Natural killer cell (primary cell): Measurements from ENCODE around the gene UGT1A10. TPM values are rescaled to one million over a fixed set of nuclear protein-coding genes. Genes with fewer than 3 reads are reported as not detected.

Experiments used
- ATAC-seq, 3 donors: fragments of 150-1000 bp in 2 of 3; fragments of 200-7000 bp in 1 of 3; cut with Tn5 transposase; 1 replicate in 1 of 3; 2 replicates in 2 of 3; pipeline ENCODE4 v1.10.0; 2021; ENCODE audit warnings: mild to moderate bottlenecking in 2 of 3, moderate library complexity in 2 of 3
- DNase-seq, 2 donors: peaks; one replicate each; pipeline versions ENCODE4 v3.0.0 to v3.0.0-alpha.2; 2013 to 2021; ENCODE audit warnings: mixed read lengths in 1 of 2
- H3K27ac ChIP-seq: one replicate; pipeline ENCODE4 v1.5.1; 2013; ENCODE audit warnings: mild to moderate bottlenecking, low read length
- H3K27me3 ChIP-seq: one replicate; pipeline ENCODE4 v1.6.1; 2013; ENCODE audit warnings: low read length; ENCODE audit not compliant: control insufficient read depth, insufficient read depth
- H3K36me3 ChIP-seq: one replicate; pipeline ENCODE4 v1.6.1; 2013; ENCODE audit warnings: low read length; ENCODE audit not compliant: control insufficient read depth, insufficient read depth
- H3K4me1 ChIP-seq: one replicate; pipeline ENCODE4 v1.6.1; 2013; ENCODE audit warnings: low read length; ENCODE audit not compliant: control insufficient read depth, insufficient read depth
- H3K4me3 ChIP-seq: one replicate; pipeline ENCODE4 v1.5.1; 2013; ENCODE audit warnings: low read length
- H3K9me3 ChIP-seq: one replicate; pipeline ENCODE4 v1.6.1; 2013; ENCODE audit warnings: low read length; ENCODE audit not compliant: control insufficient read depth, insufficient read depth
- H3K27ac Mint-ChIP-seq, 2 donors: one replicate each; pipeline ENCODE4 v1.8.0; 2022; ENCODE audit warnings: mild to moderate bottlenecking in 2 of 2, mixed read lengths in 2 of 2, moderate library complexity in 1 of 2
- H3K27me3 Mint-ChIP-seq, 2 donors: one replicate each; pipeline ENCODE4 v1.8.0; 2022; ENCODE audit warnings: low read depth in 2 of 2, mixed read lengths in 2 of 2
- H3K36me3 Mint-ChIP-seq: one replicate; pipeline ENCODE4 v1.8.0; 2022; ENCODE audit warnings: mixed read lengths
- H3K4me1 Mint-ChIP-seq, 2 donors: one replicate each; pipeline ENCODE4 v1.8.0; 2022; ENCODE audit warnings: mixed read lengths in 2 of 2
- H3K4me3 Mint-ChIP-seq: one replicate; pipeline ENCODE4 v1.8.0; 2022; ENCODE audit warnings: mild to moderate bottlenecking, moderate library complexity, mixed read lengths
- H3K9me3 Mint-ChIP-seq, 2 donors: one replicate each; pipeline ENCODE4 v1.8.0; 2022; ENCODE audit warnings: mixed read lengths in 2 of 2
- WGBS: methylation state at CpG from one replicate; pipeline ENCODE4 v1.1.7; 2013; ENCODE audit warnings: missing lambda C conversion rate; ENCODE audit not compliant: insufficient coverage; 5-methylcytosine and 5-hydroxymethylcytosine counted together
- intact Hi-C: fragments of 100-400 bp; cut with micrococcal nuclease; formaldehyde crosslinking; loops from one replicate; pipeline ENCODE4 v1.14.2; 2022
- total RNA-seq, 4 donors: library from RNA; stranded (reverse); fragments of 120-200 nt in 1 of 4; gene quantifications; one replicate each; pipeline versions ENCODE4 v1.2.3 to v1.2.4, GENCODE V29; 2013 to 2022
- TF ChIP-seq, protein P1 (sequence below): fragments of 200-600 bp; IDR thresholded peaks from one replicate; pipeline ENCODE4 v1.8.0; 2022; ENCODE audit warnings: antibody characterized with exemption

UGT1A10 gene
- total RNA-seq, 3 donors from 2014 or later (not counting 1 experiment from before 2014, with no cell fraction given), result not detected

DNA sequence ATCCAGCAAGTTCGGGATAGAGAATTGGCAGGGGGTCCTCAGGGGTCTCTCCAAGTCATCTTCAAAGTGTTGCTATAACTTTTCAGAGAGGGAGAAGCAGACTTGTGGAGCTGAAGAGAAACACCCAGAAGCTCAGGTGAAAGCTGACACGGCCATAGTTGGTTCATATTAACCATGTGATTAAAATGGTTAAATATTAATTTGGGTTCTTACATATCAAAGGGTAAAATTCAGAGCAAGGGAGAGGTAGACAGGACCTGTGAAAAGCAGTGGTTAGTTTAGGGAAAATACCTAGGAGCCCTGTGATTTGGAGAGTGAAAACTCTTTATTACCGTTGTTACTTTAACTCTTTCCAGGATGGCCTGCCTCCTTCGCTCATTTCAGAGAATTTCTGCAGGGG lies 56.4 kb downstream of the UGT1A10 start, which contains the start of gene UGT1A6:
Gene UGT1A6, plus strand, starts transcription at position 243 of the 400 bp plus-strand sequence. Its CDS starts 115 bp downstream, at position 358.
- Histone ChIP-seq H3K4me1 (no peaks in the 10 kb centered on the region), H3K4me3 (no peak within 1 kb of the TSS), H3K27me3 (no peaks in the 10 kb centered on the region), H3K27ac (no peak within 1 kb of the TSS), H3K36me3 (no peaks in the 10 kb centered on the region), H3K9me3 (no peaks in the 10 kb centered on the region)
- no peak within 1 kb of the TSS for H3K4me3 Mint-ChIP-seq
- H3K27ac Mint-ChIP-seq, result no peak within 1 kb of the TSS
- H3K4me1 Mint-ChIP-seq, result no peaks in the 10 kb centered on the region
- no peak for ATAC-seq
- intact Hi-C loops, result no loop called here
- DNase-seq, result no peak
- H3K36me3 Mint-ChIP-seq, result no peaks in the 10 kb centered on the region
- WGBS, result 95% methylated on average over 4 of the region's 4 CpGs
- TF ChIP-seq, protein P1, sequence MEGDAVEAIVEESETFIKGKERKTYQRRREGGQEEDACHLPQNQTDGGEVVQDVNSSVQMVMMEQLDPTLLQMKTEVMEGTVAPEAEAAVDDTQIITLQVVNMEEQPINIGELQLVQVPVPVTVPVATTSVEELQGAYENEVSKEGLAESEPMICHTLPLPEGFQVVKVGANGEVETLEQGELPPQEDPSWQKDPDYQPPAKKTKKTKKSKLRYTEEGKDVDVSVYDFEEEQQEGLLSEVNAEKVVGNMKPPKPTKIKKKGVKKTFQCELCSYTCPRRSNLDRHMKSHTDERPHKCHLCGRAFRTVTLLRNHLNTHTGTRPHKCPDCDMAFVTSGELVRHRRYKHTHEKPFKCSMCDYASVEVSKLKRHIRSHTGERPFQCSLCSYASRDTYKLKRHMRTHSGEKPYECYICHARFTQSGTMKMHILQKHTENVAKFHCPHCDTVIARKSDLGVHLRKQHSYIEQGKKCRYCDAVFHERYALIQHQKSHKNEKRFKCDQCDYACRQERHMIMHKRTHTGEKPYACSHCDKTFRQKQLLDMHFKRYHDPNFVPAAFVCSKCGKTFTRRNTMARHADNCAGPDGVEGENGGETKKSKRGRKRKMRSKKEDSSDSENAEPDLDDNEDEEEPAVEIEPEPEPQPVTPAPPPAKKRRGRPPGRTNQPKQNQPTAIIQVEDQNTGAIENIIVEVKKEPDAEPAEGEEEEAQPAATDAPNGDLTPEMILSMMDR, result no peak
- H3K27me3 Mint-ChIP-seq, result peaks cover 9 to 32% of the 10 kb centered on the region in 2 donors
- no peaks in the 10 kb centered on the region for H3K9me3 Mint-ChIP-seq

DNA sequence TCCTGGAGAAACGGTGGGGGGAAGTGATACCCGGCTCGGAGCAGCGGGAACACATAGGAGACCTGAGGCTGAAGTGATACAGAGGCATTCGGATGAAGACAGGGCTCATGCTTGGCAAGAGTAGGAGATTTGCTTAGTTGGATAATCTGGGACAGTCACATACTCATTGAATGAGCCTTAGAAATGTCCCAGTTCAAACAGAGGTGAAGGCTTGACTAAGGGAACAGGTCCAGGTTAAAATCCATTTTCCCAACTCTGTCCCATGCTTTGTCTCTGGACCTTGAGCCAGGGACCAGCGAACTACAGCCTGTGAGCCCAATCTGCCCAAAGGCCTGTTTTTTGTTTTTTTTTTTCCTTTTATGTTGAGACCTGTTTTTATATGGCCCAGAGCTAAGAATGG lies 57.7 kb downstream of the UGT1A10 start:
- no peaks in the 10 kb centered on the region for H3K4me1 Mint-ChIP-seq
- Histone ChIP-seq H3K4me1 (no peaks in the 10 kb centered on the region), H3K36me3 (no peaks in the 10 kb centered on the region), H3K9me3 (no peaks in the 10 kb centered on the region), H3K27ac (no peak overlapping the region), H3K4me3 (no peak overlapping the region), H3K27me3 (no peaks in the 10 kb centered on the region)
- WGBS, result 84% methylated on average over 6 of the region's 6 CpGs
- H3K27ac Mint-ChIP-seq, result no peak overlapping the region
- H3K9me3 Mint-ChIP-seq, result no peaks in the 10 kb centered on the region
- DNase-seq (no peak), ATAC-seq (no peak)
- no peaks in the 10 kb centered on the region for H3K36me3 Mint-ChIP-seq
- intact Hi-C loops, result no loop called here
- TF ChIP-seq, protein P1, result no peak
- no peak overlapping the region for H3K4me3 Mint-ChIP-seq
- peaks cover 9 to 22% of the 10 kb centered on the region in 2 donors for H3K27me3 Mint-ChIP-seq

DNA sequence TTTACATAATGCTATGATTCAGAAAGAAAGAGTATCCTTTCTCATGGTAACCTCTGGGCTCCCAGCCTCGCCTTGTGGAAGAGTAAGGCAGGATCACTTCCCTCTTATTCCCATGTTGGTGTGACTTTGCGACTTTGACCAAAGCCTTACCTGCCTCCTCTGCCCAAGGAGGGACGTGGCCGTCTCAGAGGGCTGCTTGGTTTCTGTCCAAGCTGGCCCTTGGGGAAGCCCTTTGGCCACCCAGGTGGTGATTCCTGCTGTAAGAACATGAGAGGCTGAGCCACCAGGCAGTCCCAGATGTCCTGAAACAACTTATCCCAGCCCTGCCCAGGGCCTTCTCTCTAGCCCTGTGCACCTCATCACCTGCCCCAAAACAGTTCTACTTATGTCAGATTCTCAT lies 62.5 kb downstream of the UGT1A10 start:
- Histone ChIP-seq H3K9me3 (no peaks in the 10 kb centered on the region), H3K4me3 (no peak overlapping the region), H3K27ac (no peak overlapping the region), H3K36me3 (no peaks in the 10 kb centered on the region), H3K4me1 (no peaks in the 10 kb centered on the region), H3K27me3 (no peaks in the 10 kb centered on the region)
- Mint-ChIP-seq H3K9me3 (no peaks in the 10 kb centered on the region), H3K4me1 (no peaks in the 10 kb centered on the region), H3K27ac (no peak overlapping the region), H3K36me3 (no peaks in the 10 kb centered on the region), H3K4me3 (no peak overlapping the region), H3K27me3 (peaks cover 7 to 17% of the 10 kb centered on the region in 2 donors)
- ATAC-seq (no peak), DNase-seq (no peak)
- TF ChIP-seq, protein P1, result no peak
- WGBS, result 97% methylated on average over 4 of the region's 4 CpGs
- intact Hi-C loops, result no loop called here

DNA sequence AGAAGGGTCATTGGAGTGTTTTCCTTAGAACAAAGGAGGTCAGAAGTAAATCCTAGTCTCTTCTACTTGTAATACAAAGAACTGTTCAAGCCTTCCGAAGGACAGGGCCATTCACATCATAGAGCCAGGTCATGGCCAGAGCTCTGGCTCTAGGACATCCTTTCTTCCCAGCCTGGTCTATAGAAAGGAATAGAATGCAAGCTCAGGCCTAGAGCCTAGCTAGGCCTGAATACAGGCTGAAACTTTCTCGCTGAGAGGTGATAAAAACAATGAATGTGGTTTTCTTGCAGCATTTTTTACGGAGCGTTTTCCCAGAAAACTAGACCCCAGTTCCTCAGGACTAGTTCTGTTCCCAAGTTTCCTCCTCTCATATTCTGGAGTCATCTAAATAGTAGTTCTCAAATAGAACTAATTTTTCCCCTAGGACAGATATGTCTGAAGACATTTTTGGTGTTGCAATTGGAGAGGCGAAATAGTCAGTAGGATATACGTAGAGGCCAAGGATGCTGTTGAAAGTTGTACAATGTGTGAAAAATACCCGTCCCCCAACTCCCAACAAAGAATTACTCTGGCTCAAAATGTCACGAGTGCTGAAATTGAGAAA lies 63.3 kb downstream of the UGT1A10 start:
- Histone ChIP-seq H3K36me3 (no peaks in the 10 kb centered on the region), H3K4me1 (no peaks in the 10 kb centered on the region), H3K27ac (no peak overlapping the region), H3K9me3 (no peaks in the 10 kb centered on the region), H3K4me3 (no peak overlapping the region), H3K27me3 (no peaks in the 10 kb centered on the region)
- Mint-ChIP-seq H3K4me1 (no peaks in the 10 kb centered on the region), H3K27me3 (peaks cover 10 to 24% of the 10 kb centered on the region in 2 donors), H3K27ac (no peak overlapping the region), H3K9me3 (no peaks in the 10 kb centered on the region), H3K4me3 (no peak overlapping the region), H3K36me3 (peaks cover 6% of the 10 kb centered on the region)
- ATAC-seq, result no peak
- DNase-seq, result no peak
- WGBS, result 94% methylated on average over 5 of the region's 8 CpGs
- intact Hi-C loops, result no loop called here
- TF ChIP-seq, protein P1, result no peak
